NCI-H69 (cell line): ENCODE data around the gene IRF2BP1.

Experiments
- DNase-seq: peaks from one replicate; lab custom pipeline; 2025; lab: John Stamatoyannopoulos, UW

The IRF2BP1 gene

DNA sequence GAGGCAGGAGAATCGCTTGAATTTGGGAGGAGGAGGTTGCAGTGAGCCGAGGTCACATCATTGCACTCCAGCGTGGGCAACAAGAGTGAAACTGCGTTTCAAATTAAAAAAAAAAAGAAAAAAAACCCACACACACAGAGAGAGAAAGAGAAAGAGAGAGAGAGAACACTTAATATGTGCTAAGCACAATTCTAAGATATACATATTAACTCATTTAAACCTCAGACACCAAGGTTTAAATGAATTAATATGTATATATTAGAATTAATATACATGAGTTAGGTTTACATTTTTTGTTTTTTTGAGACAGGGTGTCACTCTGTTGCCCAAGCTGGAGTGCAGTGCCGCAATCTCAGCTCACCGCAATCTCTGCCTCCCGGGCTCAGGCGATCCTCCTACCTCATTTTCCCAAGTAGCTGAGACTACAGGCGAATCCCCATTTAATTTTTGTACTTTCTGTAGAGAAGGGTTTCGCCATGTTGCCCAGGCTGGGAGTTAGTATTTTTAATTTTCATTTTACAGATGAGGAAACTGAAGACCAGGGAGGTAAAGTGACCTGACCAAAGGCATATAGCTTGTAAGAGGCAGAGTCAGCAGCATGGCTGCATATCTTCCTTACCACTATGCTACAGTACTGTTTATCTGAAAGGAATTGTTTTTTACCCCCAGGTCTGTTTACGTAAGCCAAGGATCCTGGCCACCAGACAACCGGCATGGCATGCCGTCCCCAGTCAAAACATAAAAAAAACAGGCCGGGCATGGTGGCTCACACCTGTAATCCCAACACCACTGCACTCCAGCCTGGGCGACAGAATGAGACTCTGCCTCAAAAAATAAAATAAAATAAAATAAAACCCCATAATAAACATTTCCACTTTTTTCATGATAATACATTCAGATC is 25.3 kb downstream of the IRF2BP1 start:
- DNase-seq, result no peak

DNA sequence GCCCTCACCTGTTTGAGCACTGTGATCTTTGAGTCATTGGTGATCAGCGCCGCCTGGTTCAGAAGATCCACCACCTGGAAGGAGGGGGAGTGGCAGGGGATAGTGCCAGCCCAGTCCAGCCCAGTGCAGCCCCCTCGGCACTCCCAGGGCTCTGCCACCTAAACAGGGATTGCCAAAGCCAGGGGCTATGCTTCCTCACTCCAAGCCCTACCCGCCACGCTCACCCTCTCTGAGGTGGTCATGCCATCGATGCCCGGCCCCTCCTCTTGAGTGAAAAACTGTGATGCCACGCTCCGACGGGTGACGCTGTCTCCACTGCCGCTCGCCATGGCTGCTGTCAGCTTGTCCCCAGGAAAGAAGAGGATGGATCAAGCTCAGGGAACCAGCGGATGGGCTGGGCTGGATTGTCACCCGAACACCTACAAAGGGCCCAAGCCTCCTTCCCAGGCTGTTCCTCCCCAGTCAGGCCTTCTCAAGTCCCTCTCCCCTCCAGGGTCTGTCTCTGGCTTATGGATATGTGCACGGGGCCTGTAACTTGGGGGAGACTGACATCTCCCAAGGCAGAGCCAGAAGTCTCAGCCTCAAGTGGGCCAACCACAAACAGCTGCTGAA is 31.7 kb downstream of the IRF2BP1 start:
- DNase-seq, result no peak

DNA sequence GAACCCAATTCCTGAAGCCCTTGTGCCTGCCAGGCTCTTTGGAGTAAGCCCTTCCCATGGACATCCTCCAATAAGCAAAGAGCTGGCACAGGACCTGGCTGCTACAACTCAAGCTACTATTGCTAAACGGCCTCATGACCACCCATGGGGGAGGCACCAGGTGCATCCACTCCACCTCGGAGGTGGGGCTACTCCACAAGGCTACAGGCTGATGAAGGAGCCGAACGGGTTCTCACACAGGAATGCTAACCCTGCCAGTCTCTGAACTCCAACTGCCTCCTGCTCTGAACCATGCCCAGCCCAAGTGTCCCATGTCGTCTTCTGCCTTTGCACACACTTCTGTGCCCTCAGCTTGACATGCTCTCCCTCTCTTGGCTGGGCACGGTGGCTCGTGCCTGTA is 33.0 kb downstream of the IRF2BP1 start:
- DNase-seq, result no peak

DNA sequence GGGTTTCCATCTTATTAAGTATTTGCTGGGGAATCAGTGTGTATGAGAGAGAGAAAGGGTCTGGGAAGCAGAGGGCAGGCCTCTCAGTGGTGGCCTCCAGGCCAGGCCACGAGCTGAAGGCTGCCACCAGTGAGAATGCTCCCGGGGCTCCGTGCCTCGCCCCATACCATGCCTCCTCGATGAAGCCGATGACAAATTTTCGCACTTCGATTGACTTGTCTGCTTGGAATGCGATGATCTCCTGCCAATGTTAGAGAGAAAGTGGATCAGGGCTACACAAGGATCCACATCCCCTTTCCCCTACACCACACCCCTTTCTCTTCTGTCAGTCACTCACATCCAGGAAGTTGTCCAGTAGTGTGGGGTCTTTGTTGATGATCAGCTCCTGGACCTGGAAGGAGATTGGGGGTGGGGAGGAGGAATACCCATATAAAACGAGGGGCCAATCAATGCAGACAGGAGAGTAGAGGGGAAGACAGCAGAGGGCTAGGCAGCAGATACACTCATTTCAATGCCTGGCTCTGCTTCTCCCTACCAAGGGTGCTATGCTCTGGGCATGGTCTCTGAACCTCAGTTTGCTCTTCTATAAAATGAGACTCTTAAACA is 33.7 kb downstream of the IRF2BP1 start:
- DNase-seq, result no peak

DNA sequence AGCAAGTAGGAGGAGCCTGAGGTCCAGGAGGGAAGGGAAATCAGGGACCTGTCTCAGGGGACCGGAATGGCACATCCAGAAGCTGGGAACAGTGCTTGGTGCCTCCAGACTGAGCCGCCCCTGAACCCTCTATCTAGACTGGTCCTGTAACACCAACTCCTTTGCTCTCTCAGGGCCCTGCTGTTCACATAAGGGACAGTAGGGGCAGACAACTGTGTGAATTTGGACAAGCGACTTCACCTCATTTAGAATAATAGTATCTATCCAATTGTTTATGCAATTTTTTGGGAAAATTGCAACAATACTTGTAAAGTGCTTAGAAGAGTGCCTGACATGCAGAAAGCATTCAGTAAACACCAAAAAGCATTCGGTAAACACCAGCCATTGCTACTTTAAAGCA is 37.0 kb downstream of the IRF2BP1 start:
- no peak for DNase-seq

DNA sequence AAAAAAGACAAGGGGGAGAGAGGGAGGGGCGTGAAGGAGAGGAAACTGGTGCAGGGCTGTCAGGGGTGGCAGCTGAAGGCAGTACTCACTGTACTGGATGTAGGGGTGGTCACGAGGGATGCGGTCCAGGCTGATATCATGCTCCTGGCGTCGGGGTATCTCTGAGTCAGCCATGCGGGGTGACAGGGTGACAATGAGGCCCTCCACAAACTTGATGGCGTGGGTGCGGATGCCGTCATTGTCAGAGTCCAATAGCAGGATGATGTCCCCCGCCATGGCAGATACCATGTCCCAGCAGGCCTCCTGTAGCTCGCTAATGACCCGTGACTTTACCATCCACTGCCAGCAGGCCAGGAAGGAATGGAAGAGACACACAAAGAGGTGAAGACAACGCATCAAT is 38.3 kb downstream of the IRF2BP1 start:
- no peak for DNase-seq

DNA sequence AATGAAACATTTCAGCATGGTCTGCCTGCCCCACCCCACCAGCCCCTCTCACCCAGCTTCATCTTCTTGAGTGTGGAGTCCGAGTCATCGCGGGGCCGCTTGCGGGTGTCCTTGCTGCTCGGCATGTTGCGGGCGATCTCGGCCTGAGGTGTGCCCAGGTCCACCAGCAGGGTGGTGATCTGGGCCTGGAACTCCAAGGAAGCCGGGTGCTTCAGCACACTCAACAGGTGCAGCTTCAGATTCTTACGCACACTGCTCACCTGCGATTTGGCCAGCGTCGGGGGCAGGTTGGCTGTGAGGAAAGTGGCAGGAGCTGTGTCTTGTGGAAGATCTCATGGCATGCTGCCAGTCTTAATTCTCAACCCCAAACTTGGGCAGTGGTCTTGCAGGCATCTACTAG is 43.7 kb downstream of the IRF2BP1 start:
- no peak for DNase-seq

DNA sequence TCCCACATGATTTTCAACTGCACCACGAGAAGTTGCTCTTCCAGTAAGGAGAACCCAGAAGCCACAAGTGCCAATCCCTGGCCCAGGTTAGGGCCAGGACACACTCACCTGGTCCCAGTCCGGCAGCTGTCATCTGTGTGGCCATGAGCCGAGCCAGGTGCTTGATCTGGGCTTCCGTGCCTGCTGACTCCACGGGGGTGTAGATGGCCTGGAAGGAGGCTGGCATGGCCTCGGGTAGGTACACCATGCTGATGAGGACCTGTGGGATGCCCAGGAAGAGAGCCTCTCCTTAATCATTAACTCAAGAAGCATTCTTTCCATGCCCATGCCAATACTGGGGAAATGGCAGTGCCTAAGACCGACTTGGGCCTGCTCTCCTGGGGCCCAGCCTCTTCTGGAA is 51.0 kb downstream of the IRF2BP1 start:
- DNase-seq, result no peak
